Osteoblast (primary cell): ENCODE data around the gene CCDC88B. TPM values are rescaled to one million over a fixed set of nuclear protein-coding genes. Genes with fewer than 3 reads are reported as not detected.

Source experiments
- DNase-seq: peaks from one replicate; pipeline ENCODE4 v3.0.0; 2011; ENCODE audit warnings: low spot score, mixed read lengths; ENCODE audit not compliant: insufficient read length; ENCODE audit errors: missing footprints
- H2AFZ ChIP-seq: 2 replicates; pipeline ENCODE4 v1.6.0; 2011; ENCODE audit warnings: mild to moderate bottlenecking, low read length
- H3K27ac ChIP-seq: 2 replicates; pipeline ENCODE4 v1.5.1; 2011; ENCODE audit warnings: mild to moderate bottlenecking, low read depth, low read length, moderate library complexity
- H3K27me3 ChIP-seq: 2 replicates; pipeline ENCODE4 v1.6.0; 2012; ENCODE audit warnings: mild to moderate bottlenecking, control low read depth, inconsistent platforms, low read length, moderate library complexity; ENCODE audit not compliant: insufficient read depth
- H3K36me3 ChIP-seq: 2 replicates; pipeline ENCODE4 v1.5.1; 2011; ENCODE audit warnings: mild to moderate bottlenecking, low read length, control low read depth, moderate library complexity; ENCODE audit not compliant: insufficient read depth
- H3K4me1 ChIP-seq: 2 replicates; pipeline ENCODE4 v1.5.1; 2011; ENCODE audit warnings: mild to moderate bottlenecking, low read length, control low read depth, moderate library complexity; ENCODE audit not compliant: insufficient read depth
- H3K4me2 ChIP-seq: 2 replicates; pipeline ENCODE4 v1.6.0; 2011; ENCODE audit warnings: mild to moderate bottlenecking, low read length; ENCODE audit not compliant: insufficient read depth
- H3K4me3 ChIP-seq: fragments of 200-600 bp; sonication (generic); 3 replicates; pipeline ENCODE4 v1.5.1; 2012; ENCODE audit warnings: mild to moderate bottlenecking, low read length, inconsistent platforms; ENCODE audit not compliant: insufficient read depth
- H3K79me2 ChIP-seq: 2 replicates; pipeline ENCODE4 v1.6.0; 2012; ENCODE audit warnings: mild to moderate bottlenecking, low read length, control low read depth, inconsistent platforms; ENCODE audit not compliant: insufficient read depth
- H3K9me3 ChIP-seq: 2 replicates; pipeline ENCODE4 v1.5.1; 2011; ENCODE audit warnings: low read depth, low read length, control low read depth
- H4K20me1 ChIP-seq: 2 replicates; pipeline ENCODE4 v1.6.0; 2012; ENCODE audit warnings: mild to moderate bottlenecking, low read length, control low read depth; ENCODE audit not compliant: insufficient read depth
- total RNA-seq: library from RNA; depleted of rRNA; stranded (reverse); fragments of >200 nt; gene quantifications from 2 replicates; pipeline ENCODE4 v1.2.3, GENCODE V29; 2012
- TF ChIP-seq, protein P1 (sequence below): IDR thresholded peaks from 2 replicates; pipeline ENCODE4 v1.5.1; 2011; ENCODE audit warnings: mild to moderate bottlenecking, low read depth, low read length, moderate library complexity; ENCODE audit errors: extremely low read depth

CCDC88B gene
- total RNA-seq, 1 donor, result 1.4 TPM

DNA sequence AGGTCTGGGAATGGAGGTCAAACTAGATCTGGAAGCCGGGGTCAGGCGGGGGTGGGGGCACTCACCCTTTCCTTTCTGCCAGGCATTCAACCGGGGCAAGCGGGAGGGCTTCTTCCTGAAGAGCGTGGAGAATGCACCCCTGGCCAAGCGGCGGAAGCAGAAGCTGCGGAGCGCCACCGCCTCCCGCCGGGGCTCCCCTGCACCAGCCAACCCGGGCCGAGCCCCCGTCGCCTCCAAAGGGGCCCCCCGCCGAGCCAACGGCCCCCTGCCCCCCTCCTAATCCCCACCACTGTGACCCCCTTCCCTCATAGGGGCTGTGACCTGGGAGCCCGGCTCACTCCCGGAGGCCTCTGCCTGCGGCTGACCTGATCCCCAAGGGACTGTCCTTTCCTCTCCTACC lies 31.2 kb downstream of the CCDC88B start:
- Histone ChIP-seq H3K27ac (no peak overlapping the region), H3K4me1 (no peaks in the 10 kb centered on the region), H2AFZ (no peak overlapping the region), H3K27me3 (no peaks in the 10 kb centered on the region), H3K36me3 (peaks cover 21% of the 10 kb centered on the region), H3K4me3 (no peak overlapping the region), H3K79me2 (no peaks in the 10 kb centered on the region), H3K9me3 (no peaks in the 10 kb centered on the region), H3K4me2 (no peak overlapping the region), H4K20me1 (peaks cover 4% of the 10 kb centered on the region)
- DNase-seq, result peak; percentile 74
- TF ChIP-seq, protein P1, sequence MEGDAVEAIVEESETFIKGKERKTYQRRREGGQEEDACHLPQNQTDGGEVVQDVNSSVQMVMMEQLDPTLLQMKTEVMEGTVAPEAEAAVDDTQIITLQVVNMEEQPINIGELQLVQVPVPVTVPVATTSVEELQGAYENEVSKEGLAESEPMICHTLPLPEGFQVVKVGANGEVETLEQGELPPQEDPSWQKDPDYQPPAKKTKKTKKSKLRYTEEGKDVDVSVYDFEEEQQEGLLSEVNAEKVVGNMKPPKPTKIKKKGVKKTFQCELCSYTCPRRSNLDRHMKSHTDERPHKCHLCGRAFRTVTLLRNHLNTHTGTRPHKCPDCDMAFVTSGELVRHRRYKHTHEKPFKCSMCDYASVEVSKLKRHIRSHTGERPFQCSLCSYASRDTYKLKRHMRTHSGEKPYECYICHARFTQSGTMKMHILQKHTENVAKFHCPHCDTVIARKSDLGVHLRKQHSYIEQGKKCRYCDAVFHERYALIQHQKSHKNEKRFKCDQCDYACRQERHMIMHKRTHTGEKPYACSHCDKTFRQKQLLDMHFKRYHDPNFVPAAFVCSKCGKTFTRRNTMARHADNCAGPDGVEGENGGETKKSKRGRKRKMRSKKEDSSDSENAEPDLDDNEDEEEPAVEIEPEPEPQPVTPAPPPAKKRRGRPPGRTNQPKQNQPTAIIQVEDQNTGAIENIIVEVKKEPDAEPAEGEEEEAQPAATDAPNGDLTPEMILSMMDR, result no peak

- Histone ChIP-seq H3K9me3 (no peaks in the 10 kb centered on the region), H4K20me1 (peaks cover 4% of the 10 kb centered on the region), H3K27ac (no peak overlapping the region), H3K4me2 (no peak overlapping the region), H3K4me3 (no peak overlapping the region), H2AFZ (no peak overlapping the region), H3K4me1 (no peaks in the 10 kb centered on the region), H3K79me2 (no peaks in the 10 kb centered on the region), H3K27me3 (no peaks in the 10 kb centered on the region), H3K36me3 (peaks cover 17% of the 10 kb centered on the region)
- TF ChIP-seq, protein P1, result no peak
- peak; percentile 86 for DNase-seq
These were observed 32.0 kb downstream of the CCDC88B start for GRCh38 chr11:64372021-64372420.

DNA sequence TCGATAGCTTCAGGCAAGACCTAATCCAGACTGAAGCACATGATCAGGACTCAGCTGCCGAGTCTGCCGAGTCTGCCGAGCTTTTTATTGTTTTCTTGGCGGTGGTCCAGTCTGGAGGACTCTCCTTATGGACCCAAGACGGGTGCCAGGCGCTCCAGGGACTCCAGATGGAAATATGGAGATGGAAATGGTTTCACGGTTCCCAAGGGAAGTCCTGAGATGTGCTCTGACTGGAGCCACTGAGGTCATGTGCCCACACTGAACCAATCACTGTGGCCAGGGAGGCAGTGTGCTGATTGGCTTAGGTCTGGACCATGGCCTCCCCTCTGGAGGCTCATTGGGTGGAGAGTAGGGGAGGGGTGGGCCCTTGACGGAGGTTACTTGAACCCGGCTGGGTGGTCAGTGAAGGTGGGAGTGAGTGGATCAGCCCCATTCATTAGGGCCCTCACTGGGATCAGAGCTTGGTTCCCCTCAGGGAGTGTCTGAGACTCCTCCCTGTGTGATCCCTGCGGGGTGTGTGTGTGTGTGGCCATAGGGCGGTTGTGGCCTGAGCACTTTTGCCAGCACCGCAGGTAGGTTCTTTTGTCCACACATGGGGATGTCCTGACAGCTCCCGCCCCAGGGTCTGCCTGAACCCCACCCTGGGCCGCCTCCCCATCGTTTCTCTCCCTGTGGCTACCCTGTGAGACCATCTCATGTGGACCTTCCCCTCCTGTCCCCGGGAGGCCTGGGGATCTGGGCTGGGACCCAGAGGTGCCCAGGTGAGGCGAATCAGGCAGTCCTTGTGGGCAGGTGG lies 33.0 kb downstream of the CCDC88B start:
- Histone ChIP-seq H3K4me3 (no peak overlapping the region), H2AFZ (no peak overlapping the region), H3K9me3 (no peaks in the 10 kb centered on the region), H4K20me1 (no peaks in the 10 kb centered on the region), H3K4me1 (no peaks in the 10 kb centered on the region), H3K79me2 (no peaks in the 10 kb centered on the region), H3K36me3 (peaks cover 11% of the 10 kb centered on the region), H3K4me2 (no peak overlapping the region), H3K27ac (no peak overlapping the region), H3K27me3 (no peaks in the 10 kb centered on the region)
- TF ChIP-seq, protein P1, result no peak
- peak; percentile 87 for DNase-seq

GRCh38 chr11:64373598-64373974 lies 33.6 kb downstream of the CCDC88B start:
- no peaks in the 10 kb centered on the region for H3K9me3 ChIP-seq
- no peak overlapping the region for H3K4me2 ChIP-seq
- H3K27ac ChIP-seq, result no peak overlapping the region
- no peak overlapping the region for H2AFZ ChIP-seq
- no peaks in the 10 kb centered on the region for H3K79me2 ChIP-seq
- peaks cover 5% of the 10 kb centered on the region for H3K4me1 ChIP-seq
- no peaks in the 10 kb centered on the region for H3K27me3 ChIP-seq
- no peak overlapping the region for H3K4me3 ChIP-seq
- H3K36me3 ChIP-seq, result peaks cover 8% of the 10 kb centered on the region
- TF ChIP-seq, protein P1, result no peak
- peak; percentile 73 for DNase-seq
- no peaks in the 10 kb centered on the region for H4K20me1 ChIP-seq
